Medulla oblongata (tissue), 1 donor: Measurements from ENCODE around the gene TBC1D2B.

Experiments
- DNase-seq: peaks from one replicate; pipeline ENCODE4 v3.0.0-alpha.2; 2015; ENCODE audit errors: extremely low spot score

The TBC1D2B gene

GRCh38 chr15:78054966-78055365, 22.5 kb downstream of the TBC1D2B start:
- DNase-seq = no peak

DNA sequence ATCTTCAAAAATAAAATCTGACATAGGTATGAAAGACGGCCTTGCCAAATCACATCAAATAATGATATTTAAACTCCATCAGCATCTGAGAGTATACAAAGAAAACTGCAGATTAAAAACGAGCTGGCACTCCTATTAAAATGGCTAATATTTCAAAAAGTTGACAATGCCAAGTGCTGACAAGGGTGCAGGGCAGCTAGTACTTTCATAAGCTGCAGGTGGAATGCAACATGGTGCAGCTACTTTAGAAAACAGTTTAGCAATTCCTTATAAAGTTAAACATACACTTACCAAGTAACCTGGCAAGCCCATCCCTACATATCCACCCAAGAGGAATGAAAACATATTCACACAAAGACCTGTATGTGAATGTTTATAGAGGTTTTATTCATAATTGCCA, 23.0 kb downstream of the TBC1D2B start:
- no peak for DNase-seq

DNA sequence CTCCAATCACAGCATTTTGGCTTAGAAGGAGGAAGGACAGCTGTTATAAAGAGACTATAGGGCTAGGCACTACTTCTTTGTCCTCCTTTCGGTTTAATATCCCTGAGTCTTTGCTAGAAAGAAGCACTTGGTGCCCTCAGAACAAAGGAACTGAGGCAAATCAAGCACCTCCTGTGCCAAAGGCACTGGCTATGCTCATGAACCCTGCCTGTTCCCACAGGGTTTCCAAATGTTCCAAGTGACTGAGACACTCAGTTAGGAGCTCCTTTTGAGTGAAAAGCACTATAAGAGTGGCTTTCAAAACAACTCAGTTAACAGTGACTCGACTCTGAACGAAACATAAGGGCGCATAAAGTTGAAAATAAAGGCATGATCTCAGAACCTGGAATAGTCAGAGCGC, 25.0 kb downstream of the TBC1D2B start:
- DNase-seq = no peak

GRCh38 chr15:78052001-78052401, 25.5 kb downstream of the TBC1D2B start:
- DNase-seq = peak; percentile 64

DNA sequence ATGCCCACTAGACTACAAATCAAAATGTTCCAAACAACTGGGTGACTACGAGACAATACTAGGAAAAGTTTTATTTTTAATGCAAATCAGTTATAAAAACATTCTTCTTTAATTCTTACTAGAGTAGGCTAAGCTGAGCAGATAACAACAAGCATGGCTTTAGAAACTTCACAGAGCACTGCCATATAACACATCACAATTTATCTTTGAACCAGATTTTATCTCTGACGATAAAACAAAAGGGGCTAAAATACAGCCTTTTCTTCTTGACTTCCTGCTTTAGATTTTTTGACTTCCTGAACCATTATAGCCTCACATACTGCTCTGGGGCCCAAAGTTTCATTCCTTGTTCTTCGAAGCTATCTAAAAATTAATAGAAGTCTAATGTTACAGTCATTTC, 25.9 kb downstream of the TBC1D2B start:
- no peak for DNase-seq

GRCh38 chr15:78050826-78051225, 26.7 kb downstream of the TBC1D2B start:
- DNase-seq = no peak

- no peak for DNase-seq
Measured at GRCh38 chr15:78050441-78050809, 27.1 kb downstream of the TBC1D2B start.

GRCh38 chr15:78049691-78050440, 27.6 kb downstream of the TBC1D2B start:
- no peak for DNase-seq

DNA sequence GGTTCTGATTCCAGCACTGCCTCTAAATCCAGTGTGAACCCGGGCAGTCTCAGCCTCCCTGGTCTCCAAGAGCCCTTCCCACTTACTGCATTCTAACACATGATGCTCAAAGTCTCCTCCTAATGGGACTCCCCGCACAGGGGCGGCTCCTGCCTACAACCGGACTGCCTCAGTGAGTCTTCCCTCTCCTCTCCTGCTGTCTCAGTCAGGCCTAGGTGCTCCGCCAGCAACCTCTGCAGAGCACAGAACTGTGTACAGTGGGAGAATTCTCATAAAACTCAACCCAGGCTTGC, 28.9 kb downstream of the TBC1D2B start:
- no peak for DNase-seq

DNA sequence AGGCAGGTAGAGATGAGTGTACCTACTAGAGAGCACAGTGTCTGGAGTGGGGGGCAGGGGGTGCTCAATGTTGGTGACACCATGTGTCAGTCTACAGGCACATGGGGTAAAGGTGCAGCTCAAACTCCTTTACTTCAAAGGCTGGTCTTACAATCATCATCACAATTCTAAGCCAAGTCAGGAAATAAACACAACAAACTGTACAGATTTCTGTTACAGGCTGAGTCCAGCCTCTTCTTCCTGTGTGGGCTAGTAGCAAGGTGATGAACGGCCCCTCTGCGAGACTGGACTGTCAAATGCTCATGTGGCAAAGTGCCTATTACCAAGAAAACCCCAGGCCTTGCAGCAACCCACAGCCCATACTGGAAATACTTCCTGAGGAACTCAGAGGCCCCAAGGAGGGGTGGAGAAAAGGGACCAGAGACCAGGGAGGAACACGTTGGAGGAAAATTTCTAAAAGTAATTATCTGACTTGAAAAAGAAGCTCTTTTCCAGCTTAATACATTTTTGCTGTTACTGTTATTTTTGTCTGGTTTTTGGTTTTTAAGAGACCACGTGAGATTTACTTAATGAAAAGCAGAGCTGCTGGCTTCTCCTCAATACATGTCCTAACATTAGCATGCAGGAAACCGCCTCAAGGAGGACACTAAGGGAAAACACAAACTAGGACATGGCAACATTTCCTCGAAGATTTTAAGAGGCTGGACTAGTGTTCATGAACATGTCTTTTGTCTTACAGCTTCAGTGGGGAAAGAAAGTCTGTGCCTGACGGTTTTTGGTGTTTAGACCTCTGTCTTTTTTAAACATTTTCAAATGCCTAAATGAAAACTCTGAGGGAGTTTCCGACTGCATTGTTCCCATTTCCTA, 29.5 kb downstream of the TBC1D2B start:
- DNase-seq = peak; percentile 81

DNA sequence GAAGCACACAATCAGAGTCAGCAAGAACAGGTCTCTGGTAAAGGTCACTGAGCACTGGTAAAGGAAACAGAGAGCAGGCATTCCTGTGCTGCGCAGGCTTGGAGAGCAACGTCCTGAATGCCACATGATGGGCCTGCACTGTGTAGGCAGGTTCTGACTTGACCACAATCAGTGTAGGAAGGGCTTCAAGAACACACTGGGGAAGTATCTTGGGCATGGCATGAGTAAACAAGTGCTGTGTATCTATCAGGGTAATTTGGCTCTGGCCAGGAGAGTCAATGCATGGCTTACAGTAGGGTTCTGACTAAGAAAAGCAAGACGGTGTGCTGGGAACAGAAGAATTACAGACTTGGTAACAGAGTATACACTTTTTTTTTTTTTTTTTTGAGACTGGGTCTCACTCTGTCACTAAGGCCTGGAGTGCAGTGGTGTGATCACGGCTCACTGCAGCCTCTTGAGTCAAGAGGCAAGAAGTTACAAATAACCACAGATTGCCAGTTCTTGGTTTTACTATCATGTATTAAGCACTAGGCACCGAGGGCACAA, 30.6 kb downstream of the TBC1D2B start:
- peak; percentile 41 for DNase-seq

- DNase-seq = no peak
Measured at GRCh38 chr15:78045189-78045588, 32.3 kb downstream of the TBC1D2B start.

DNA sequence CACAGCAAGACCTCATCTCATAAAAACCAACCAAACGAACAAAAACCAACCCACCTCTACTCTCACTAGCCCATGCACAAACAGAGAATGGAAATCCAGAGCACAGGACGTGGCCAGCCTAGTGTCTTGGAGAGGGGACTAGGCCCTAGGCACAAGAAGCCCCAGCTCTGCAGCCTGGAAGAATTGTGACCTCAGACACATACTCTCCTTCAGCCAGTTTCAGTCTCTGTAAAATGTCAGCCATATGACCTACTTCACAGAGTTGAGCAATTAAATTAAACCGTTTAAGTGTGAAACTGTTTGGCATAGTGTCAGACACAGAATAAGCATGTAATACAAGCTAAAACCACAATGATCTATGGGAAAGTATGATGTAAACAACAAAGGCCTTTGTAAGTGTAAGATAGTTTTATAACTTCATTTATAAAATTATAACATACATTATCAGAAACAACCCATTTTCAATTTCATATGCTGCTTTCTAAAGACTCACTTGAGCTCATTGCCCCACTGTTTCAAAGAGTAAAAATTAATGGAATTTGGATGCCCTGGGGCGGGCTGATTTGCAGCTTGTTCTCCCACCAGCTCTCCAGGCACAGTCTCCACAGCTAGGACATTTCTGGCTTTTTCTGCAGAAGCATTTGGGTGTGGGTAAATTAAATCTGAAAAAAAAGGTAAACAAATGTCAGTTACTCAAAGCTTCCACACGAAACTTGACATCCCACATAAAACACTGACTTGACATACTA, 32.9 kb downstream of the TBC1D2B start:
- no peak for DNase-seq

DNA sequence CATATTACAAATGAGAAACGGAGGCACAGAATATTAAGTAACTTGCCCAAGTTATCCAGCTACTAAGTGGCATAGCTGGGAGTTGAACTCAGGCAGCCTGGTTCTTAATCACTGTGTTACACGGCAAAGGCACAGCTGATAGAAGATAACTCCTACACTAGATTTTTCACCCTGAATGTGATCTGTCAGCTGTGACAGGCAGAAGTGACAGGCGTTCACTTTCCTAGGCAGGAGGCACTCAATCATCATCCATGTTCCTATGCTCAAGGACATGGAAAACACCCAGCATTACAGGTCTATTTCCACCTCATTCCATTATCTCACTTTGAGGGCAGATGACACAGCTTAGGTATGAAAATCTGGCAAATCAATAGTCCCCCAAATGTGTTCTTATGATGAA, 35.6 kb downstream of the TBC1D2B start:
- DNase-seq = no peak

DNA sequence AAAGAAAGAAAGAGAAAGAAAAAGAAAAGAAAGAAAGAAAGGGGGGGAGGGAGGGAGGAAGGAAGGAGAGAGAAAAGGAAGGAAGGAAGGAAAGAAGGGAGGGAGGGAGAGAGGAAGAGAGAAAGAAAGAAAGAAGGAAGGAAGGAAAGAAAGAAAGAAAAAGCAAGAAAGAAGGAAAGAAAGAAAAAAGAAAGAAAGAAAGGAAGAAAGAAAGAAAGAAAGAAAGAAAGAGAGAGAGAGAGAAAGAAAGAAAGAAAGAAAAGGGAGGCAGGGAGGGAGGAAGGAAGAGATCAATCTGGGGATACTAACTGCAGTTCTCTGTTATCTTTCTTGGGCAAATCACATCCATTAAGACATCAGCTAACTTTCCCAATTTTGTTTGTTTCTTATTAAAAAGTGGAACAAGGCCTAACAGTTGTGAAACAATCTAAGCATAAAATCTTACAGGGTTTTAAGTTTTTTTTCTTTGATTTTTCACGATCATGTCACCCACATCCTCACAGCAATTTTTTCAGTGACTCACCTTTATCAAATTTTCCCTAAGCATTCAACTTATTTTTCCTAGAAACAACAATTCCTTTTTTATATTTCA, 36.8 kb downstream of the TBC1D2B start:
- DNase-seq = no peak

DNA sequence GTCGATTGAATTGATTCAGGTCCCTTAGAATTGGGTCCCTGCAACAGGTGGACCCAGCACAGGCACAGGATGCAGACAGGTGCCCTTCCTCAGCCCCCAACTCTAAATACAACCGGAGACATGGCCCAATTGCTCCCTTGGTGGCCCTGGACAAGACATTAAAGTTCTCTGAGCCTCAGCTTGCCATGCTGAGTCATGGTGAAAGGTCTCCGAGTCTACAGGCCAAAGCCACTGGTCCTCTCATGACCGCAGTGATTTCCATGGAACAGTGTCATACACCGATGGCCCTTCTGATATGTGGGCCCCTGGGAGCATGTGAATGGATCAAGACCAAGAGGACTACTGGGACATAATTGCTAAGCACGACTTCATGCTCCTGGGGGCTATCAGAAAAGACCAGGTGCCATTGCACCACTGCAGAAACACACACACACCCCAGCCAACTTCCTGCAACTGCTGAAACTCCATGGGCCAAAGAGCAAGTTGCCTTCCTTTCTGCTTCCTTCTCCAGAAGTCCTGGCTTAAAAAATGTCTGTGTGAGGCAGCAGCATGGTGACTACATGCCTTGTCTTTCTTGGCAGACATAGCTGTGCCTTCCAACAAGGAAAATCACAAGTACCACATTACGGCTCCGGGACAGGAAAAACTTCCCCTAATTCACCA, 38.8 kb downstream of the TBC1D2B start:
- DNase-seq = no peak

DNA sequence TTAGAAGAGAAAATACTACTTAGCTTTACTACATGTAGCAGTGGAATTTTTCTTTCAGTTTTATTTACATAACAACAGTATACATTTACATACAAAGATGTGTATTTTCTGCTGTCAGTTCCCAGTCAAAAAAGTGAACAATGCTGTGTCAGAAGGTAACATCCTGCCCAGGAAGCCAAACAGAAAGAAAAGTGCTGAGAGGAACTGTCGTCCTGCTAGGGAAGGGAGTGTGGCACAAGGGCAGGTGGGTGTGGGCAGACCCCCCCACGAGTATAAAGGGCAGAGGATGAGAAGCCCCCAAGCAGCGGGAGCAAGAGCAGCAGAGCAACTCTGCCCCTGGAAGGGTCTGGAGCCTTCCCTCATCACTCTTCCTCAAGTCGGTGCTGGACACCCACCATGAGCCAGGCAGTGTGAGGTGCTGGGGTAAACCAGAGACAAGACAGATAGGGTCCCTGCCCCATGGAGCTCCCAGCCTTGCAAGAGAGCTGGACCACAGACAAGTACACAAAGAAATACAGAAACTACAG, 39.7 kb downstream of the TBC1D2B start:
- DNase-seq = no peak

- DNase-seq = no peak
Measured at GRCh38 chr15:78037328-78037727, 40.2 kb downstream of the TBC1D2B start.

GRCh38 chr15:78035861-78036476, 41.5 kb downstream of the TBC1D2B start:
- no peak for DNase-seq

DNA sequence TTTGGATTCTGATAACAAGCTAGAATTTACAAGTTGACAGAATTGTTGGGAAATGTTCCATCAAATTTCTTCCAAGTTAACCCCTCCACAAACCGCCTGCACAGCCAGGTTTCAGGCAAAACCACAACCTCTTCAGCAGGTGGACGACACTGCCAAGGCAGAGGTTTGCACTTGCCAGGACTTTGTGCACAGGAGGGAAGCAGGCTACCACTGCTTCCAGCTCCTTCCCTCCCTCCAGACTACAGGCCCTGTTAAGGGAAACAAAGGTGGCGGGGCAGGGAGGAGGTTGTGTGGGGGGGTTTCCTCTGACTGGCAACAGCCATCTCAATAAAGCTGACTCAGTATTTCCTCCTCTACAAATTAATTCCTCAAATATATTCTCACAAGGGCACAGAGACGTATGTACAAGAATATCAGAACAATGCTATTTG, 42.2 kb downstream of the TBC1D2B start:
- peak; percentile 41 for DNase-seq
